ENCODE data around the gene CAMTA1. TPM values are rescaled to one million over a fixed set of nuclear protein-coding genes. Genes with fewer than 3 reads are reported as not detected.

The CAMTA1 gene
- total RNA-seq, 1 donor from 2014 or later = 38.1 TPM

- H3K27me3 ChIP-seq (ENCODE audit: control insufficient read depth in 3 of 3, insufficient read depth in 3 of 3, low read length in 3 of 3) = peaks cover 0 to 18% (median 3%) of the 10 kb centered on the region in 3 donors
- no peak overlapping the region for H3K4me3 ChIP-seq (ENCODE audit: low read length in 3 of 3)
- no peaks in the 10 kb centered on the region for H3K9me3 ChIP-seq (ENCODE audit: control insufficient read depth in 3 of 3, low read length in 3 of 3)
- no peak overlapping the region for H3K27ac ChIP-seq (ENCODE audit: low read depth, low read length)
- no peaks in the 10 kb centered on the region for H3K36me3 ChIP-seq (ENCODE audit: control insufficient read depth in 3 of 3, insufficient read depth in 3 of 3, low read length in 3 of 3)
- H3K4me1 ChIP-seq (ENCODE audit: control insufficient read depth in 3 of 3, insufficient read depth in 3 of 3, low read length in 3 of 3) = peaks cover 0 to 2% (median 0%) of the 10 kb centered on the region in 3 donors
- no peak overlapping the region for H3K9ac ChIP-seq (ENCODE audit: low read depth in 1 of 3, low read length in 3 of 3)
Measured at GRCh38 chr1:7249516-7249915, 464.3 kb downstream of the CAMTA1 start.

- Histone ChIP-seq H3K36me3 (ENCODE audit: control insufficient read depth in 3 of 3, insufficient read depth in 3 of 3, low read length in 3 of 3) (no peaks in the 10 kb centered on the region), H3K4me3 (ENCODE audit: low read length in 3 of 3) (no peak overlapping the region), H3K9ac (ENCODE audit: low read depth in 1 of 3, low read length in 3 of 3) (no peak overlapping the region), H3K9me3 (ENCODE audit: control insufficient read depth in 3 of 3, low read length in 3 of 3) (no peaks in the 10 kb centered on the region), H3K4me1 (ENCODE audit: control insufficient read depth in 3 of 3, insufficient read depth in 3 of 3, low read length in 3 of 3) (peaks cover 0 to 2% (median 0%) of the 10 kb centered on the region in 3 donors), H3K27me3 (ENCODE audit: control insufficient read depth in 3 of 3, insufficient read depth in 3 of 3, low read length in 3 of 3) (peaks cover 0 to 18% (median 3%) of the 10 kb centered on the region in 3 donors), H3K27ac (ENCODE audit: low read depth, low read length) (no peak overlapping the region)
Measured at GRCh38 chr1:7250176-7250575, 464.9 kb downstream of the CAMTA1 start.

- H3K36me3 ChIP-seq (ENCODE audit: control insufficient read depth in 3 of 3, insufficient read depth in 3 of 3, low read length in 3 of 3) = no peaks in the 10 kb centered on the region
- H3K4me3 ChIP-seq (ENCODE audit: low read length in 3 of 3) = no peak overlapping the region
- H3K27ac ChIP-seq (ENCODE audit: low read depth, low read length) = no peak overlapping the region
- no peak overlapping the region for H3K9ac ChIP-seq (ENCODE audit: low read depth in 1 of 3, low read length in 3 of 3)
- H3K4me1 ChIP-seq (ENCODE audit: control insufficient read depth in 3 of 3, insufficient read depth in 3 of 3, low read length in 3 of 3) = peaks cover 0 to 2% (median 0%) of the 10 kb centered on the region in 3 donors
- no peaks in the 10 kb centered on the region for H3K9me3 ChIP-seq (ENCODE audit: control insufficient read depth in 3 of 3, low read length in 3 of 3)
- peaks cover 0 to 17% (median 3%) of the 10 kb centered on the region in 3 donors for H3K27me3 ChIP-seq (ENCODE audit: control insufficient read depth in 3 of 3, insufficient read depth in 3 of 3, low read length in 3 of 3)
Measured at GRCh38 chr1:7250597-7251453, 465.6 kb downstream of the CAMTA1 start.

- Histone ChIP-seq H3K27me3 (ENCODE audit: control insufficient read depth in 3 of 3, insufficient read depth in 3 of 3, low read length in 3 of 3) (peaks cover 0 to 11% (median 3%) of the 10 kb centered on the region in 3 donors), H3K27ac (ENCODE audit: low read depth, low read length) (no peak overlapping the region), H3K4me3 (ENCODE audit: low read length in 3 of 3) (no peak overlapping the region), H3K4me1 (ENCODE audit: control insufficient read depth in 3 of 3, insufficient read depth in 3 of 3, low read length in 3 of 3) (peaks cover 0 to 2% (median 0%) of the 10 kb centered on the region in 3 donors), H3K9ac (ENCODE audit: low read depth in 1 of 3, low read length in 3 of 3) (no peak overlapping the region), H3K9me3 (ENCODE audit: control insufficient read depth in 3 of 3, low read length in 3 of 3) (no peaks in the 10 kb centered on the region), H3K36me3 (ENCODE audit: control insufficient read depth in 3 of 3, insufficient read depth in 3 of 3, low read length in 3 of 3) (no peaks in the 10 kb centered on the region)
Measured at GRCh38 chr1:7251454-7251800, 466.2 kb downstream of the CAMTA1 start.

- no peak overlapping the region for H3K9ac ChIP-seq (ENCODE audit: low read depth in 1 of 3, low read length in 3 of 3)
- no peak overlapping the region for H3K4me3 ChIP-seq (ENCODE audit: low read length in 3 of 3)
- no peak overlapping the region for H3K27ac ChIP-seq (ENCODE audit: low read depth, low read length)
Measured at GRCh38 chr1:7252411-7253117, 467.3 kb downstream of the CAMTA1 start.

GRCh38 chr1:7253118-7253480 is 467.8 kb downstream of the CAMTA1 start:
- H3K4me3 ChIP-seq (ENCODE audit: low read length in 3 of 3) = no peak overlapping the region
- no peaks in the 10 kb centered on the region for H3K36me3 ChIP-seq (ENCODE audit: control insufficient read depth in 3 of 3, insufficient read depth in 3 of 3, low read length in 3 of 3)
- no peaks in the 10 kb centered on the region for H3K9me3 ChIP-seq (ENCODE audit: control insufficient read depth in 3 of 3, low read length in 3 of 3)
- H3K27ac ChIP-seq (ENCODE audit: low read depth, low read length) = no peak overlapping the region
- H3K9ac ChIP-seq (ENCODE audit: low read depth in 1 of 3, low read length in 3 of 3) = no peak overlapping the region
- H3K27me3 ChIP-seq (ENCODE audit: control insufficient read depth in 3 of 3, insufficient read depth in 3 of 3, low read length in 3 of 3) = peaks cover 0 to 8% (median 5%) of the 10 kb centered on the region in 3 donors
- peaks cover 0 to 2% (median 0%) of the 10 kb centered on the region in 3 donors for H3K4me1 ChIP-seq (ENCODE audit: control insufficient read depth in 3 of 3, insufficient read depth in 3 of 3, low read length in 3 of 3)

More at GRCh38 chr1:7252411-7253117, 467.3 kb downstream of the CAMTA1 start:
- H3K36me3 ChIP-seq (ENCODE audit: control insufficient read depth in 3 of 3, insufficient read depth in 3 of 3, low read length in 3 of 3) = no peaks in the 10 kb centered on the region
- no peaks in the 10 kb centered on the region for H3K9me3 ChIP-seq (ENCODE audit: control insufficient read depth in 3 of 3, low read length in 3 of 3)
- peaks cover 0 to 8% (median 6%) of the 10 kb centered on the region in 3 donors for H3K27me3 ChIP-seq (ENCODE audit: control insufficient read depth in 3 of 3, insufficient read depth in 3 of 3, low read length in 3 of 3)
- H3K4me1 ChIP-seq (ENCODE audit: control insufficient read depth in 3 of 3, insufficient read depth in 3 of 3, low read length in 3 of 3) = peaks cover 0 to 2% (median 0%) of the 10 kb centered on the region in 3 donors

- peaks cover 0 to 6% (median 3%) of the 10 kb centered on the region in 3 donors for H3K27me3 ChIP-seq (ENCODE audit: control insufficient read depth in 3 of 3, insufficient read depth in 3 of 3, low read length in 3 of 3)
- no peaks in the 10 kb centered on the region for H3K4me1 ChIP-seq (ENCODE audit: control insufficient read depth in 3 of 3, insufficient read depth in 3 of 3, low read length in 3 of 3)
Measured at GRCh38 chr1:7253988-7254587, 468.8 kb downstream of the CAMTA1 start.

GRCh38 chr1:7255303-7256058 is 470.2 kb downstream of the CAMTA1 start:
- Histone ChIP-seq H3K36me3 (ENCODE audit: control insufficient read depth in 3 of 3, insufficient read depth in 3 of 3, low read length in 3 of 3) (no peaks in the 10 kb centered on the region), H3K4me1 (ENCODE audit: control insufficient read depth in 3 of 3, insufficient read depth in 3 of 3, low read length in 3 of 3) (no peaks in the 10 kb centered on the region)

More at GRCh38 chr1:7253988-7254587, 468.8 kb downstream of the CAMTA1 start:
- H3K9ac ChIP-seq (ENCODE audit: low read depth in 1 of 3, low read length in 3 of 3) = no peak overlapping the region
- H3K27ac ChIP-seq (ENCODE audit: low read depth, low read length) = no peak overlapping the region
- no peaks in the 10 kb centered on the region for H3K9me3 ChIP-seq (ENCODE audit: control insufficient read depth in 3 of 3, low read length in 3 of 3)
- no peak overlapping the region for H3K4me3 ChIP-seq (ENCODE audit: low read length in 3 of 3)
- H3K36me3 ChIP-seq (ENCODE audit: control insufficient read depth in 3 of 3, insufficient read depth in 3 of 3, low read length in 3 of 3) = no peaks in the 10 kb centered on the region

GRCh38 chr1:7256526-7256925 is 471.3 kb downstream of the CAMTA1 start:
- no peak overlapping the region for H3K27ac ChIP-seq (ENCODE audit: low read depth, low read length)
- peaks cover 0 to 13% (median 12%) of the 10 kb centered on the region in 3 donors for H3K27me3 ChIP-seq (ENCODE audit: control insufficient read depth in 3 of 3, insufficient read depth in 3 of 3, low read length in 3 of 3)
- no peaks in the 10 kb centered on the region for H3K9me3 ChIP-seq (ENCODE audit: control insufficient read depth in 3 of 3, low read length in 3 of 3)
- H3K36me3 ChIP-seq (ENCODE audit: control insufficient read depth in 3 of 3, insufficient read depth in 3 of 3, low read length in 3 of 3) = no peaks in the 10 kb centered on the region
- no peak overlapping the region for H3K4me3 ChIP-seq (ENCODE audit: low read length in 3 of 3)
- no peak overlapping the region for H3K9ac ChIP-seq (ENCODE audit: low read depth in 1 of 3, low read length in 3 of 3)
- no peaks in the 10 kb centered on the region for H3K4me1 ChIP-seq (ENCODE audit: control insufficient read depth in 3 of 3, insufficient read depth in 3 of 3, low read length in 3 of 3)

More at GRCh38 chr1:7255303-7256058, 470.2 kb downstream of the CAMTA1 start:
- H3K27me3 ChIP-seq (ENCODE audit: control insufficient read depth in 3 of 3, insufficient read depth in 3 of 3, low read length in 3 of 3) = peaks cover 0 to 12% (median 8%) of the 10 kb centered on the region in 3 donors
- H3K27ac ChIP-seq (ENCODE audit: low read depth, low read length) = no peak overlapping the region
- H3K4me3 ChIP-seq (ENCODE audit: low read length in 3 of 3) = no peak overlapping the region
- no peak overlapping the region for H3K9ac ChIP-seq (ENCODE audit: low read depth in 1 of 3, low read length in 3 of 3)
- H3K9me3 ChIP-seq (ENCODE audit: control insufficient read depth in 3 of 3, low read length in 3 of 3) = no peaks in the 10 kb centered on the region
